Mesenchymal stem cell (in vitro differentiated cells and primary cell): ENCODE data around the gene S100A7A.

Experiments
- DNase-seq: peaks from one replicate; pipeline ENCODE4 v3.0.0-alpha.2; 2013
- H2AFZ ChIP-seq: one replicate; pipeline ENCODE4 v1.6.1; 2013; ENCODE audit warnings: low read depth, mild to moderate bottlenecking, control low read depth, inconsistent platforms, low read length, moderate library complexity
- H2AK5ac ChIP-seq: 2 replicates; pipeline ENCODE4 v1.6.1; 2013; ENCODE audit warnings: low read length, moderate library complexity, mild to moderate bottlenecking, inconsistent platforms; ENCODE audit not compliant: severe bottlenecking
- H2BK120ac ChIP-seq: one replicate; pipeline ENCODE4 v1.6.1; 2013; ENCODE audit warnings: low read depth, mild to moderate bottlenecking, inconsistent platforms, low read length, moderate library complexity
- H2BK12ac ChIP-seq, 2 experiments: one replicate each; pipeline ENCODE4 v1.6.1; 2013; ENCODE audit warnings: inconsistent platforms in 2 of 2, low read length in 2 of 2, mild to moderate bottlenecking in 2 of 2, moderate library complexity in 2 of 2, control low read depth in 1 of 2
- H2BK15ac ChIP-seq: one replicate; pipeline ENCODE4 v1.6.1; 2013; ENCODE audit warnings: mild to moderate bottlenecking, low read depth, inconsistent platforms; ENCODE audit not compliant: poor library complexity, severe bottlenecking
- H2BK5ac ChIP-seq: 2 replicates; pipeline ENCODE4 v1.6.1; 2013; ENCODE audit warnings: low read depth, mild to moderate bottlenecking, low read length, control low read depth, inconsistent platforms; ENCODE audit not compliant: poor library complexity, severe bottlenecking
- H3K14ac ChIP-seq, 2 experiments: one replicate each; pipeline ENCODE4 v1.6.1; 2013; ENCODE audit warnings: inconsistent platforms in 2 of 2, low read length in 2 of 2, control low read depth in 1 of 2, mild to moderate bottlenecking in 1 of 2, moderate library complexity in 1 of 2
- H3K18ac ChIP-seq, 2 experiments: one replicate each; pipeline ENCODE4 v1.6.1; 2013; ENCODE audit warnings: inconsistent platforms in 2 of 2, low read length in 2 of 2, control low read depth in 1 of 2, low read depth in 1 of 2, mild to moderate bottlenecking in 1 of 2
- H3K23ac ChIP-seq, 2 experiments: one replicate each; pipeline ENCODE4 v1.6.1; 2013; ENCODE audit warnings: inconsistent platforms in 2 of 2, low read length in 2 of 2, mild to moderate bottlenecking in 2 of 2, moderate library complexity in 2 of 2, control low read depth in 1 of 2
- H3K27ac ChIP-seq: 2 replicates; pipeline ENCODE4 v1.5.1; 2013; ENCODE audit warnings: mild to moderate bottlenecking, moderate library complexity, low read length, control low read depth, inconsistent platforms; ENCODE audit not compliant: poor library complexity, severe bottlenecking
- H3K27me3 ChIP-seq, 2 experiments: 2 replicates each; pipeline versions ENCODE4 v1.6.1 to v1.7.0; 2013; ENCODE audit warnings: low read length in 2 of 2, mild to moderate bottlenecking in 2 of 2, moderate library complexity in 2 of 2, control low read depth in 1 of 2, inconsistent platforms in 1 of 2; ENCODE audit not compliant: control insufficient read depth in 1 of 2, insufficient read depth in 1 of 2
- H3K36me3 ChIP-seq, 2 experiments: 2 replicates each; pipeline versions ENCODE4 v1.6.1 to v1.7.0; 2013; ENCODE audit warnings: low read length in 2 of 2, control low read depth in 1 of 2, inconsistent platforms in 1 of 2, low read depth in 1 of 2, mild to moderate bottlenecking in 1 of 2; ENCODE audit not compliant: insufficient read depth in 2 of 2, control insufficient read depth in 1 of 2
- H3K4ac ChIP-seq, 2 experiments: one replicate each; pipeline ENCODE4 v1.6.1; 2013; ENCODE audit warnings: inconsistent platforms in 2 of 2, low read length in 2 of 2, mild to moderate bottlenecking in 2 of 2, moderate library complexity in 2 of 2, control low read depth in 1 of 2, low read depth in 1 of 2
- H3K4me1 ChIP-seq: 2 replicates; pipeline ENCODE4 v1.6.1; 2013; ENCODE audit warnings: low read depth, low read length, control low read depth; ENCODE audit not compliant: control insufficient read depth, insufficient read depth
- H3K4me2 ChIP-seq: 2 replicates; pipeline ENCODE4 v1.6.1; 2013; ENCODE audit warnings: low read length, mild to moderate bottlenecking, inconsistent platforms; ENCODE audit not compliant: poor library complexity, severe bottlenecking
- H3K4me3 ChIP-seq, 2 experiments: 2 replicates each; pipeline versions ENCODE4 v1.5.1 to v1.7.0; 2013; ENCODE audit warnings: low read length in 2 of 2, mild to moderate bottlenecking in 2 of 2, control low read depth in 1 of 2, low read depth in 1 of 2; ENCODE audit not compliant: insufficient read depth in 1 of 2
- H3K79me1 ChIP-seq: replicated peaks from 2 replicates; pipeline ENCODE4 v1.6.1; 2013; ENCODE audit warnings: mild to moderate bottlenecking, control low read depth, low read length, inconsistent platforms; ENCODE audit not compliant: poor library complexity, severe bottlenecking
- H3K9ac ChIP-seq: 2 replicates; pipeline ENCODE4 v1.7.0; 2013; ENCODE audit warnings: mild to moderate bottlenecking, low read length, moderate library complexity
- H3K9me3 ChIP-seq: 2 replicates; pipeline ENCODE4 v1.7.0; 2013; ENCODE audit warnings: mild to moderate bottlenecking, low read length; ENCODE audit not compliant: control insufficient read depth
- H4K8ac ChIP-seq: one replicate; pipeline ENCODE4 v1.6.1; 2013; ENCODE audit warnings: inconsistent platforms, mild to moderate bottlenecking, low read length, moderate library complexity
- H4K91ac ChIP-seq: one replicate; pipeline ENCODE4 v1.6.1; 2013; ENCODE audit warnings: mild to moderate bottlenecking, low read length, inconsistent platforms
- WGBS: methylation state at CpG from one replicate; pipeline ENCODE4 v1.1.7; 2013; ENCODE audit warnings: mixed read lengths; 5-methylcytosine and 5-hydroxymethylcytosine counted together

Gene S100A7A

DNA sequence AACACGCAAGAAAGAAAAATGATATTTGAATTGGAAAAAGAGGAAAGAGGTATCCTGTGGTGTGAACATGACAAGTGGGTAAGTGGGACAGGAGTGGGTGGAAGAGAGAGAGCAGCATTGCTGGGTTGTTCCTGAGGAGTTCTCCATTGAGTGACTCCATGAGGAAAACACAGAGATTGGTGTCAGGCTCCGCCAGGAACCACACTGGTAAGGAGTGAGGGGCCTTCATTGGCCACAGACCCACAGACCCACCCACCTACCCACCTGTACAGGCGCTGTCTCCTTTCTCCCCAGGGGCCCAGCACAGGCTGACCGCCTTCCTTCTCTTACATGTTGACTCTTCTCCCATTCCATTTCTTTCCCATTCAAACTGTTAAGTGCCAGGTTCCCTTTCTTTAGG is 20.9 kb downstream of the S100A7A start:
- WGBS: 89% methylated on average over 4 of the region's 4 CpGs
- Histone ChIP-seq H2BK120ac (no peak overlapping the region), H3K9me3 (no peaks in the 10 kb centered on the region), H3K18ac (no peak overlapping the region), H3K9ac (no peak overlapping the region), H3K14ac (no peak overlapping the region), H2AK5ac (no peak overlapping the region), H3K4me2 (no peak overlapping the region), H3K4ac (no peak overlapping the region), H2BK5ac (no peak overlapping the region), H4K91ac (no peak overlapping the region), H4K8ac (no peak overlapping the region), H2AFZ (no peak overlapping the region), H3K4me3 (no peak overlapping the region), H3K36me3 (no peaks in the 10 kb centered on the region), H3K79me1 (no peaks in the 10 kb centered on the region), H3K23ac (no peak overlapping the region), H3K27ac (no peak overlapping the region), H3K4me1 (no peaks in the 10 kb centered on the region), H2BK12ac (no peak overlapping the region), H3K27me3 (peaks cover 0 to 64% of the 10 kb centered on the region in 2 experiments), H2BK15ac (no peak overlapping the region)
- no peak for DNase-seq

DNA sequence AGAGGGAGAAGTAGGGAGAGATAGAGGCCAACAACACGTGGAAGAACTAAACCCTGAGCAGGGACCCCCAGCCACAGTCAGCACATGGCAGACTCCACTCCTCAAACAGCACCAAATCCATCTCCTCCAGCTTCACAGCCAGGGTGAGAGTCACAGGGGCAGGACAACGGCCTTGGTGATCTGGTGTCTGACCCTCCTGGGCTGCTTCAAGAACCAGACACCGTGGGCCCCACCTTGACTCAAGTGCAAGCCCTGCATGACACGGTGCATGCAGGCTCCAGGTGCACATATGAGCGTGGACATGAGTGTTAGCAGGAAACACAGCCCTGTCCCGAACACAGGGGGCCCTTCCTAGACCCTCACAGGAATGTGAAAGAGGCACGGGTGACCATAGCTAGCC is 22.3 kb downstream of the S100A7A start:
- Histone ChIP-seq H3K9ac (no peak overlapping the region), H3K27me3 (peaks cover 0 to 60% of the 10 kb centered on the region in 2 experiments), H2BK15ac (no peak overlapping the region), H3K23ac (no peak overlapping the region), H3K9me3 (no peaks in the 10 kb centered on the region), H4K91ac (no peak overlapping the region), H3K27ac (no peak overlapping the region), H3K4me3 (no peak overlapping the region), H3K14ac (no peak overlapping the region), H2BK5ac (no peak overlapping the region), H4K8ac (no peak overlapping the region), H3K4ac (no peak overlapping the region), H3K4me1 (no peaks in the 10 kb centered on the region), H2AFZ (no peak overlapping the region), H2BK120ac (no peak overlapping the region), H3K79me1 (no peaks in the 10 kb centered on the region), H3K4me2 (no peak overlapping the region), H2BK12ac (no peak overlapping the region), H2AK5ac (no peak overlapping the region), H3K18ac (no peak overlapping the region), H3K36me3 (no peaks in the 10 kb centered on the region)
- WGBS: 57% methylated on average over 6 of the region's 7 CpGs
- DNase-seq: no peak

DNA sequence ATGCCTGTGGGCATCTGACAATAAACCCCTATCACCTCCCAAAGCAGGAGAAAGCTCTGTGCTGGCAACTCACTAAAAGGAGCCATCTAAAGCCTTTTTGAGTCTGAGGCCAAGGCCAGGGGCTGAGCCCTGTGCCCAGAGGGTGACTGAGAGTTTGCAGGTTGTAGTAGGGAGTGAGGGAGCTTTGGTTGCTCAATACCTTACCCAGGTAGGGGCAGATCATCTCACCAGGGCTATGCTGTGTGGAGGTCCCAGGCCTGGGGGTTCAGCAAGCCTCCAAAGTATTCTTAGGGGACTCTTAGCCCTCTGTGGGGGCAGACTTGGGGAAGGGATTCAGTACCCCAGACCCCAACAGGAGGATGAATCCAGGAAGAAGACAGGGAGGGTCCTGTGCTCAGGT is 23.0 kb downstream of the S100A7A start:
- Histone ChIP-seq H3K27ac (no peak overlapping the region), H3K9me3 (no peaks in the 10 kb centered on the region), H3K18ac (no peak overlapping the region), H3K4me3 (no peak overlapping the region), H3K79me1 (no peaks in the 10 kb centered on the region), H2BK12ac (no peak overlapping the region), H3K4me1 (no peaks in the 10 kb centered on the region), H3K14ac (no peak overlapping the region), H3K4ac (no peak overlapping the region), H2AK5ac (no peak overlapping the region), H2BK5ac (no peak overlapping the region), H4K8ac (no peak overlapping the region), H3K4me2 (no peak overlapping the region), H3K36me3 (no peaks in the 10 kb centered on the region), H4K91ac (no peak overlapping the region), H3K9ac (no peak overlapping the region), H2BK120ac (no peak overlapping the region), H3K23ac (no peak overlapping the region), H2BK15ac (no peak overlapping the region), H3K27me3 (peaks cover 0 to 58% of the 10 kb centered on the region in 2 experiments), H2AFZ (no peak overlapping the region)
- no peak for DNase-seq

DNA sequence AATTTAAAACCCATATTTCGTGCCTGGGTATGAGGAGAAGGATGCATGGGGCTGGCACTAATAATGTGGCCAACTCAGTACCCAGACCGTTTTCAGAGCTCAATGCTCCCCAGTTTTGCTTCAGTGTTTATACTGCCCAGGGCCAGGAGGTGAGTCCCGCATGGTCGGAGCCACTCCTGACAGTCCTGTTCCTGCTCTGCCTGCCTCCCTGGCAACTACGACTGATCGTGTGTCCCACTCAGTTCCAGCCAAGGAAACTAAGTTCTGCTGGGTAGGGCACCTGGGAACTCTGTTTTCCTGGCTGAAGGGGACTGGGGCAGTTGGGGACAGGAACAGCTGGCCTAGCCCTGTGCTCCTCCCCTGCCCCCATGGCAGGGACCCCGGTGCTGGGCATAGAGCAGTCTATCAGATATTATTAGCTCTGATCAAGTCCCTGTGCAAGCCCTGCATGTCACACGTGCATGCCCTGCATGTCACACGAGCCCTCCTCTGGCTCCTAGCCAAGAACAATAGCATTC is 25.0 kb downstream of the S100A7A start:
- Histone ChIP-seq H2BK12ac (no peak overlapping the region), H3K9ac (no peak overlapping the region), H2BK120ac (no peak overlapping the region), H4K8ac (no peak overlapping the region), H3K23ac (no peak overlapping the region), H3K4me1 (no peaks in the 10 kb centered on the region), H3K18ac (no peak overlapping the region), H4K91ac (no peak overlapping the region), H3K27me3 (peaks cover 0 to 48% of the 10 kb centered on the region in 2 experiments), H3K79me1 (no peaks in the 10 kb centered on the region), H3K27ac (no peak overlapping the region), H3K4me3 (no peak overlapping the region), H2BK15ac (no peak overlapping the region), H2BK5ac (no peak overlapping the region), H3K36me3 (no peaks in the 10 kb centered on the region), H3K9me3 (no peaks in the 10 kb centered on the region), H3K14ac (no peak overlapping the region), H3K4me2 (no peak overlapping the region), H2AK5ac (no peak overlapping the region), H3K4ac (no peak overlapping the region), H2AFZ (no peak overlapping the region)
- no peak for DNase-seq
- 73% methylated on average over 9 of the region's 9 CpGs for WGBS
